Activated CD4-positive, CD25-positive, alpha-beta regulatory T cell (primary cell): Measurements from ENCODE around the gene ZNF423.

ENCODE experiments used
- DNase-seq, 4 experiments: peaks; one replicate each; lab custom pipeline; 2025; lab: John Stamatoyannopoulos, UW

Gene ZNF423

DNA sequence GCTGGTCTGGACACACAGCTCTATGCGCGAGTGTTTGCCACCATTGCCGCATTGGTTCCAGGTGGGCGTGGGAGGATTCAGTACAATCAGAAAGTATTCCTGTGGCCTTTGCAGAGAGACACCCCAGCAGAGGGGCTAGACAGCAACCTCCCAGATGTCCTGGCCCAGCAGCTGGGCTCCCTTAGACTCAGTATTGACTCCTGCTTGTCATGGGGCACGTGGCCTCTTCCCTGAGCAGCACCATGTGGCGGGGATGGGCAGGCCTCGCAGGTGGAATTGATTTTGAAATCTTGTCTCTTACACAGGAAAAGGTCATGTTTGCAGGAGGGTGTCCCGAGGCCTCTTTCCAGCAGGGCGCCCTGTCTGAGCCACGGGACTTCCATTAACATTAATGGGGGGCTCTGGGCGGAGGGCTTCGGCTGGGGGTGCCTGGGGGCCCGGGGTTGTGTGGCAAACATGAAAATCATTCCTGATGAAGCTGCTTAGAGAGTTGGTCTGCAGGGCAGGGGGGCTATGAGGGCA is 385.9 kb downstream of the ZNF423 start:
- DNase-seq: no peak

DNA sequence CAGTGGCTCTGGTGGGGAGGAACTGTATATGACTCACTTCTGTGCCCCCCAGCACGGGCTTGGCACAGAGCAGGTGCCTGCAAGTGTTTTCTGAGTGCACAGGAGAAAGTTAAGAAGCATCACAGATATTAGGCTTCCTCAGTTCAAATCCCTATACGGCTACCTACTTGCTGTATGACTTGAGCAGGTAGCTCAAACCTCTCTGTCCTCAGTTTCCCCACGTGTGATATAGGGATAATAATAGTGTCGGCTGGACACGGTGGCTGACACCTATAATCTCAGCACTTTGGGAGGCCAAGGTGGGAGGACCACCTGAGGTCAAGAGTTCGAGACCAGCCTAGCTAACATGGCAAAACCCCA is 386.6 kb downstream of the ZNF423 start:
- DNase-seq: no peak

DNA sequence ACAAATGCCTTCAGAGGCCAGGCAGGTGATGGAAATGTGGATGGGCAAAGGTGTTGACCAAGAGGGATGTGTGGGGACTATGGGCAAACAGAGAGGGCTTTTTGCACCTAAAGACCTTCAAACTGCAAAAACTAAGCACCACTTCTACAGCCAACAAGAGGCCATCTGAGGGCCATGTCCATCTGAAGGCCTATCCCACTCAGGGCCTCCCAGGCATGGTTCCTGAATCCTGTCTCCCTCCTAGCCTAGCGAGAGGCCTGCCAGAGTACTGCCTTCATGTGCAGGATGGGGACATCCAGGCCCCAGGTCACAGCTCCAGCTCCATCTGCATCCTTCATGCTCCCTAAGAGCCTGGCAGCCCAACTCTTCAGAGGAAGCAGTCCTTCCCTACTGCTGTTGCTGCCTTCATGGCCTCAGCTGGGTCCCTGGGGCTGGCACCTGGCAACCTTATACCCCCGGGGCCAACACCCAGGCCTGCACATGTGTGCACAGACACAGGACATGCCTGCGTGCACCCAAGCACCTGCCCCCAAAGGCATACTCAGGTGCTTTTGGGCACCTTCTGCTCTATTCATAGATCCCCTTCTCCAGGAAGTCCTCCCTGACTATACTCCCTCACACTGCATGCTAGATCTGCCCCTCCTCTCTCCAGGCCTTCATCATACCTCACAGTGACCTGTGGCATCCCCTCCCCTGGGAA is 387.2 kb downstream of the ZNF423 start:
- no peak for DNase-seq

DNA sequence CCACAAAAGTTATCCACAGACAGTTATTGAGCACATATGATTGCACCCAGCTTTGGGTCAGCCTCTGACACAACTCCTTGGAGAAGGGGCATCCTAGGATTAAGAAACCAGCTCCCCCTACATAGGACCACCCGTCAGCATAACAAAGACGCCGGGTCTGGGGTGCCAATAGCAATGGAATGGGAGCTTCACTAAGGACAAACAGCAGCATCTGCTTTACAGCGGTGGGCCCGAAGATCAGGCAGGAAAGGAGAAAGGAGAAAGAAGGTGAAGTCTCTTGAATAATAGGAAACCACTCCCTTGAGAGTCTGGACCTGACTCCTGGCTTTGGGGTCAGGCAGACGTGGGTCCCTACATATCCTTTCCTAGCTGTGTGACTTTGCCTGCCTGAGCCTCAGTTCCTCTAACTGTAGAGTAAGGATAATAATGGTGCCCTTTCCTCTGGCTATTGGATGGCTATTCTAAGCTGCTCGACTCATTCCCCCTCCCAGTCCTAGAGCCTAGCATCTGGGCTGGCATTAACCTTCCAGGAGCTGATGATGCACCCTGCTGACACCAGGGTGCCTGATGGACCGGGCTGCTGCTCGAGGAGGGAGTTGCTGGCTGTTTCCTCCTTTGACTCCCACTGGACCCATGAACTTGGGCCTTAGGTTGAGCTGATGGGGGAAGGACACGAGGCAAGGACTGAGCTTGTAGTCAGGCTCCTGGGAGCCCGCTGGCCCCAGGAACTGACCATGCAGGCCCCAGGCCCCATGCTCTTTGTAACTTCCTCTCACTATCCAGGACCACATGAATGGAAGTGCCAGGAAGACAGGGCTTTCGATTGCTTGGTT is 388.2 kb downstream of the ZNF423 start:
- no peak for DNase-seq

DNA sequence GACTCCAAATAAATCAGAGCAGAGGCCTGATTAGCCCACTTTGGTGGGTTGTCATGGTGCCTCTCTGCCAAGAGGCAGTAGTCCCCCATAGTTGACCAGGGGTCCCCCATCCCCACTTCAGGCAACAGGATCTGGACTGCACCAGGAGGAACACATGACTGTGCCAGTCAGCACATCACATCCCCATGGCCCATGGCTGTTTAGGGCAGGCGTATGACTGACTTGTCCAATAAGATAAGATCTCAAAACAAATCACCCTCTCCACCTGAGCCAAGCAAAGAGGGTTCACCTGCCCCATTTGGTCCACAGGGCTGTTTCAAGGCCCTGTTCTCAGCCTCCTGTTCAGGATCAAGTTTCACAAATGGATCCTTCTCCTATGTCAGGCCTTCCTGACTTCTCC is 389.0 kb downstream of the ZNF423 start:
- no peak for DNase-seq

DNA sequence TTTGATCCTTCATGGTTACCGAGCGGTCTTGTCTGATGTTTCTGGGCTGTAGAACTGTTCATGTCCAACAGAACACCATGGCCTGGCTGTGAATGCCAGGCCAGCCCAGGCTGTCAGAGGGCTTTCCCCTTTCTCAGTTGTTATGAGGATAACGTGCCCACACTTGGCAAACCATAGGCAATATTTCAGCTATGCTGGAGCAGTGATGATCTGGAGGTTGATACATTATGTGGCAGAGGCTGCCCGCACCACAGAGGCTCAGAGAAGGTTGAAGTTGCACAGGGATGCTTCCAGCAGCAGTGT is 389.4 kb downstream of the ZNF423 start:
- no peak for DNase-seq

DNA sequence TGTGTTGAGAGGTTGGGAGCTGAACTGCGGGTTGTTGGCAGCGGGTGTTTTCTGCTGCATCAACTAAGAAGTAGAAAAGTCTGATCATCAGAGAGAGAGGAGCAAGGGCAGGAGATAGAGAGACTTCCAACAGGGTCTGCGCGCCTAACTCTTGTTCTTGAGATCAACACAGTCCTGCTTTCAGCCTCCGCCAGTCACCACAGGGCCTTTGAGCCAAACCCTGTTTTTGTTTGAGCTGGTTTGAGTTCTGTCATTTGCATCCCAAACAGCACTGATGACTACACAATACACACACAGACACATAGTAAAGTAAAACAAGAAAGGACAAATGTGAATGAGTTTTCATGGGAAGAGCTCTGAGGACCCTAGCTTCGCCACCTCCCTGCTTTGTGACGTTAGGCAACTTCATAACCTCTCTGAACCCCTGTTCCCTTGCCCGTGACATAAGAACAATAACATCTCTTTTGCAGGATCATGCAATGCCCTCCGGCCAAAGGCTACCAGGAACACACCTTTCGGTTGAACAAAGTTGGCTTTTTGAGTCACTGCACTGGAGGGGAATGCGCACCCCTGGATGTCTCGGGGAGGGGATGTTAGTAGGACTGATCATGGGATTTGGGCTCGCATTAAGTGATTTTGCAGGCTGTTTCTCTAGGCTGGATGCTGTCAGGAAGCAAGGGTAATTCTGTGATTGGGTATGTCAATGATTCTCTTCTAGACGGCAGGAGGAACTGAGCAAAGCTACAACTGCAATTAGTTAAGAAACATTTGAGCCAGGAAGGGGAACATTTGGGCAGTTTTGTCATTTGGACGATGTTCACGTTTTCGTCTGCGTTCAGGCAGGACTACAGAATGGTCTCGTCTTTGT is 390.0 kb downstream of the ZNF423 start:
- DNase-seq: no peak

DNA sequence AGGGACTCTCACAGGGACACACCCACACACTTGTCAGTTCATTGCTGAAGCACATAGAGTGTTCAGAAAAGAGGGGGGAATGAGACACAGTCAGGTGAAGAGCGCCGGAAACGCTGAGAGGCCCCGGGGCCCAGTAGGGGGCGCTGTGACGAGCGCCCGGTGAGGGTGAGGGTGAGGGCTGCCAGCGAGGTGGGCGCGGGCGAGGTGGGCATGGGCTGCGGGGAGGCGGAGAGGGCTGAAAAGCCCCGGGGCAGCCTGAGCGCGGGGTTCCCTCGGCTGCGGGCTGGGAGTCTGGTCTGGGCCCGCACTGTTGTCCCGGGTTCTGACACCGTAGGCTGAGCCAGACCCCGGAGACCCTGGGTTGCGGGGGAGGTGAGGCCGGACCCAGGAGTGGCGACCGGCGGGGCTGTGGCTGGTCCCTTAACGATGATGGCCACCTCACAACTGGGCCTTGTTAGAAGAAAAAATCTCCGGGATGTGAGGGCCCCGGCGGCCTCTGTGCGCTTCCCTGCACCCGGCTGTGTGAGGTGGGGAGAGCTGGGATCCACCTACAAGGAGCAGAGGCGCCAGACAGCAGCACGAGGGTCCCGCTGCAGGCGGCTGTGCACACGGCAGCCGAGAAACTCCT is 390.9 kb downstream of the ZNF423 start:
- DNase-seq: no peak

DNA sequence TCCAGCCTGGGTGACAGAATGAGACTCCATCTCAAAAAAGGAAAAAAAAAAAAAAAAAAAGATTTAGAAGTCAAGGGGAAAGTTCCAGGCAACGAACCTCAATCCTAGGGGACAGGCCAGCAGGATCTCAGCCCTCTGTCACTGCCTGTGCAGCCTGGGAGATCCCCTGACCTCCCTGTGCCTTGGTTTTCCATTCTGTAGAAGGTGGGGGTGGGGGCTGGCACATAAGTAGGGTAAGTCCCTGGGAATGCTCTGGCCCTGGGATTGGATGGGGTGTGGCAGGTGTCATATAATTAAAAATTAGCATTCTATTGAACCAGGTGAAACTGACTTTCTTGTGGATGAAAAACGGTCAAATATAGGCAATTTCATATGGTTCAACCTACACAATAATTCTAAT is 391.8 kb downstream of the ZNF423 start:
- no peak for DNase-seq

DNA sequence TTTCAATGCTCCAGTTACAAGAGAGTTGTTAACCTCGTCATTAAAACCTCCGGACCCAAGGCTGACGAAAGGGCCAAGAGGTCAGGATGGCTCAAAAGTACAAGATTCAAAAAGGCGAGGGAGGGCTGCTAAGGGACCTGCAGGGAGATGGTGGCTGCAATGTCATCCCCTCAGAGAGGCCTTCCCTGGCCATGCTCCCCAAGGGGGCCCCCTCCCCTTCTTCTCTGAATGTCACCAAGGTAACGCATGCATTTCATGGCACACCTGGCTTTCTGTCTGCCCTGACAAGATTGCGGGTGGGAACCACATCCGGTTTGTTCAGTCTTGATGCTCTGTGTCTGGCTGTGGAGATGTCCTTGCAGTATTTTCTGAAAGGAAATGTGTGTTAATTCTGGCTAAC is 392.4 kb downstream of the ZNF423 start:
- DNase-seq: peak in 2 of 4 experiments; percentile 43 to 60

DNA sequence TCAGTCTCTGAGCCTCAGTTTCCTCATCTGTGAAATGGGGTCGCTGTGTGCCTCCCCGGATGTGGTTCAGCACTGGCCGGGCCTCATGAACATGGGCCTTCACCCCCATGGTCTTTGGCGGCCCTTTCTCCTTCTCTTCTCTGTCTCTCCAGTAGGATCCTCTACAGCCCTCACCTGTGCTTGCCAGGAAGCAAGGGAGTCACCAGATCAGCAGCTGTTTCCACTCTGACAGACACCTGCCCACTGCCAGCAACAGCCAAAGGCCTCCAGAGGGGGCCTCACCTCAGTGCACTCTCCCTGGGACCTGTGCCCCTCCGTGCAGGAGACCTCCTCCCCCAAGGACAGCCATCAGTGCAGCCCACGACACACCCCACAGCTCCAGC is 392.9 kb downstream of the ZNF423 start:
- DNase-seq: no peak

DNA sequence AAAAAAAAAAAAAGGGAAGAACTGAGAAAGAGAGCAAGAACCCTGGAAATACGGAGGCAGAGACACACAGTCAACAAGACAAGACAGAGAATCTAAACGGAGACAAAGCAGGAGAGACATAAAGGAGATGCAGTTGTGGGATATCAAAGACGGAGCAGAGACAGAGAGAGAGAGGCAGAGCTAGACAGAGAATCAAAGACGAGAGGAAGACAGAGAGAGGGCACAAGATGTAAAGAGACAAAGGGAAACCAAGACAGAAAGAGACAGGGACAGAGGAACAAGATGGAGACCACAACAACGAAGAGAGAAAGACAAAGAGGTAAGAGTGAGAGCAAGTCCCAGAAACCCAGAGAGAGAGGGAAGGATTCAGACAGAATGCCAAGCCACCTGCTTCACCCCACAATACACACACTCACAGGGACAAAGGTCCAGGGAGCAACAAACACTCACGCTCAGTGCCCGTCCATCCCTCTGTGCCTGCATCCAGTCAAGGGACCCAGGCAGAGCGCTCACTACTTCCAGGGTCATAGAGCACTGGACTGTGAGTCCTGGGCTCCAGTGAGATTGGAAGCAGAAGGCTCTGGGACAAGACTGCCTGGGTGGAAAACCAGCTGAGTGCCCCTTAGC is 393.4 kb downstream of the ZNF423 start:
- DNase-seq: no peak

DNA sequence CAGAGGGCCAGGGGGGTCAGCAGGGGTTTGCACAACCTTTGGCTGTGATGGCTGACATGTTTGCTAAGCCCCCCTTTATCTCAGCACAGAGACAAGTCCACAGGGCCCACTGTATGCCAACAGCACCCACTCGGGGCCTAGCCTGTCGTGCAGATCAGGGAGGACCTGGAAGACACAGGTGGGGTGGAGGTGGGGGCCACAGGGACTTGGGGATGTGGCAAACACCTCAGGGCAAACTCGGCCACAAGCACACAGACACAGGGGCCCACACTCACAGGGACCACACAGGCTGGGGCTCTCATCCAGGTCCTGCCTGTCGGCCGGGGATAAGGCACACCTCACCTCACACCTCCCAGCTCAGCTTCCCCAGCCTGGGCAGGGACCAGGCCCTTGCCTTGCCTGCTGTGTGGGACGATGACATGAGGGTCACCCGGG is 394.4 kb downstream of the ZNF423 start:
- no peak for DNase-seq

DNA sequence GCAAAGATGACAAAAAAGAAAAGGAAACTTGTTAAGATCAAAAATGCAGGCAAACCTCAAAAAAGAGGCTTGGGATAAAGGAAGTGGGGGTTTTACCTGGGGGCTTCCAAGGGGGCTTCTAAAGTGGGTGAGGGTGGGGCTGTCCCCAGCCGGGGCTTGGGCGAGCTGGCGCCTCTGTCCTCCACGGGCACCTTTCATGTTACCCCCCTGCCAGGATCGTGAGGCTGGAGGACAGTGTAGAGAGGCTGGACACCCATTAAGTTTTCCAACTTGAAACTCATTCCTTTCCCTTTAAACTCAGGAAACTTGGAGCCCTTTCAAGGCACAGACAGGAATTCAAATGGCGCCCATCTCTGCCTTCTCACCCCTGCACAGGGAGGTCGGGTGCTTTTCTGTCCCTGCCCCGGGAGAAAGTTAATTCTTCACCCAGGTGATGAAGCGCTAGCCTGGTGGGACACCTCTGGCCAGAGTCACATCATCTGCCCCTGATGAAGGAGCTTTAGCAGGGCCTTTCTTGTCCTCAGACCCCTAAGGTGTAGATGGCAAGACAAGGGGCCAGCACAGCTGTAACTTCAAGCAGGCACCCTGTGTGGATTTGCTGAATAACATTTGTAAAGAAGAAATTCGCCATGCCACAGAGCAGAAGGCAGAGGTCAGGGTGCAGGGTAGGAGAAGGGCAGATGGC is 395.0 kb downstream of the ZNF423 start:
- no peak for DNase-seq

DNA sequence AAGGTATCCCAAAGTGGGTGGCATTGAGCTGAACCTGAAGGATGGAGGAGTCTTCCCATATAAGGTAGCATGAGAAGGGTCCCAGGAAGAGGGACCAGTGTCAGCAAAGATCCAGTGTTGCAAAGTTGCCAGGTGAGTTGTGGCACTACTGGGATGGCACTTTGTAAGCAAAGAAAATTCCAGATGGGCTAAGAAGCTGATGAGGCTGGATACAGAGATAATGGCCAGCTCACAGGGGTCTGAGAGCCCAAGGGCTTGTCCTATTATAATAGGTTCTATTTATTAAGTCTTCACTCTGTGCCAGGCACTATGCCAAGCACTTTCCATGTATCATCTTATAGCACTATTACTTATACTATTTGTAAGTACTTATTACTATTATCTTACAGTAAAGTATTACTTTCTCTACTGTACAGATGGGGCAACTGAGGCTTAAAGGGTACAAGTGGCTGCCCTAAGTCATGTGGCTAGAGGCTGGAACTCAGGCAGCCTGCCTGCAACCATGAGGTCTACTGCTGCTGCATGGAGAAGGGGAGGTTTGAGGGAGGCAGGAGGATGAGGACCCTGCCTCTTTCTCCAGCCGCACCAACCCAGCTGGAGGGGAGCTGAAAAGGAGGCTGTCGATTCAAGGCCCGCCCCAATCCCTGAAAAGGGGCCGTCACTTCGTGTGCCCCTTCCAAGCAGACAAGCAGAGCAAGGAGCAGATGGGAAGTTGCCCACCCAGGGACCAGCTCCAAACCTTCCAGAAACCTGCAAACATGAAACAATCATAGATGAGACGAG is 395.8 kb downstream of the ZNF423 start:
- DNase-seq: no peak

DNA sequence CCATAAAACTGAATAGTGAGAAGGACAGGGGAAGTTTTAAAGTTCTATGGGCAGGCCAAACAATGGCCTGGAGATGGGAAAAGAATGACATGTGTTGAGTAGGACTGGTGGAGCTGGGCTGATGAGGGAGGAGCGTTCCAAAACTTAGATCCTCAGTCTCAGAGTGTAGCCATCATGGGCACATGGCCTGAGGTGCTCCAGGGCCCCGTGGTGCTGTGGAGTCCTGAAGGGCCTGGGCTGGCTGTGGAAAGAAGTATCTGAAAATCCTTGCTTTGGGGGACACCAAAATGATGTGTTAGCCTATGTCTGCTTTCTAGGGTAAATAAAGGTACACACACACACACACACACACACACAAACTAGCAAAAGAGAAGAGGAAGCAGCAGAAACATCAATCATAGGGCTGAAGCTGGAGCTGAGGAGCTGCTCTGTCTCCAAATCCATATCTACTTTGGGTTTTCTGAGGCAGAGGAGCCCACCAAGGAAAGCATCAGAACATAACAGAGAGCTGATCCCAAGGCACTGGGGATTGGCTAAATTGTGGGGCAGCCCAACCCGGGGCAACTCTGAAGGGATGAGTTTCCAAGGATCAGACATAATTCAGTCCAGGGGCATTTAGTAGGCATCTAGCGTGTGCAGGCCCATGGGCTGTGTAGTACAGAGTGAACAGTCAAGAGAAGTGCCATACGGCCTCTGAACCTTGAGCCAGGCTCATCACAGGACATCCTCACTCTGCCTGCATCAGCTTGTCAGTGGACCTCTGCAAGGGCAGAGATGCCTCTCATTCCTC is 397.1 kb downstream of the ZNF423 start:
- no peak for DNase-seq

DNA sequence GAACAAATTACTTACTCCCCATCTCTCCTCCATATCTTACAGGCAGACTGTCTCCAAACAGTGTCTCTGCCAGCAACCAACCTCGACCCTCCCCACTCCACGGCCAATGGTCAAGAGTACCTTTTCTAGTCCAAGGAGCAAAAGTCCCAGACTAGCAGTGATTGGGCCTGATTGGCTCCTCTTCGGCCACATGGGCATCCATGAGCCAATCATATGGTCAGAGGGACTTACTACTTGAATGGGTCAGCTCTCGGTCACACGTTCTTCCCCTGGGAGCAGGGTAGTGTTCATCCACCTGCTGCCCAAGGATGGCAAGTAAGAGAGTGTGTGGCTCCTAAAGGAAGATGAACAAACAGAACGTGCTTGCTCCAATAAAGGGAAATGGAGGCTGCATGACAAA is 397.7 kb downstream of the ZNF423 start:
- DNase-seq: no peak

DNA sequence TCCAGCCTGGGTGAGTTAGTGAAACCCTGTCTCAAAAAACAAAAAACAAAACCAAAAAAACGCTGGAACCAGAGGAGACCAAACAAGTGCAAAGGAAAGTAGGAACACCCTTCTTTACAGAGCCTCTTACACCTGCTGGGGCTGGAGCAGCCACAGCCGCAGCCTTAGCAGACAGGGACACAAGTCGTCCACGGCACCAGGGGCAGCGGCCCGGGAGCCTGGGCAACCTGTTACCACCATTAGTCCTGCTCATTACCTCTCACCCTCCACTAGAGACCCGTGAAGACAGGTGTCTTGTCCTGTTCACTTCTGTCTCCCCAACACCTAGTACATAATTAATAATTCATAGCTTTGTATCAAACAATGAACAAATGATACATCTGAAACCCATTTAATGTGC is 398.7 kb downstream of the ZNF423 start:
- no peak for DNase-seq

DNA sequence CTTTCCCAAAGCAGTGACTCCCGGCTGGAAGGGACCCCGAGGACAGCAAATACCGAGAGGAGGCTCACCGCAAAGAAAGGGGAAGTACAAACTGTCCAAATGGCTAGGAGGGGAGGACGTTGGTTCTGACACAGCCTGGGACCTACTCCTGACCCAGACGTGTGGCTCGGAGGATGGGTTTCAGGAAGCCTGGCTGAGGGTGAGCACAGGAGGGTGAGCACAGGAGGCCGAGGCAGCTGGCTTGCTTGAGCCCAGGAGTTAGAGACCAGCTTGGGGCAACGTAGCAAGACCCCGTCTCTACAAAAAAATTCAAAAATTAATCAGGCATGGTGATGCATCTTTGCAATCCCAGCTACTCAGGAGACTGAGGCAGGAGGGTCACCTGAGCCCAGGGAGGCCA is 399.1 kb downstream of the ZNF423 start:
- DNase-seq: no peak
